A673 (cell line): ENCODE data around the gene BMPR1B.

Source experiments
- EZH2 ChIP-seq: fragments of 200-600 bp; sonication (generic); IDR thresholded peaks from 2 replicates; pipeline ENCODE4 v1.6.1; 2017; ENCODE audit warnings: borderline replicate concordance, low read depth, mild to moderate bottlenecking, mixed read lengths, antibody characterized with exemption, low read length; ENCODE audit not compliant: poor library complexity, severe bottlenecking
- TF ChIP-seq, protein P1 (sequence below): fragments of 300-800, 200-600 bp; sonication (generic); conservative IDR thresholded peaks from 2 replicates; pipeline ENCODE4 v1.5.1; 2017; ENCODE audit warnings: low read depth, mild to moderate bottlenecking, antibody characterized with exemption, low read length, moderate library complexity, mixed read lengths

DNA sequence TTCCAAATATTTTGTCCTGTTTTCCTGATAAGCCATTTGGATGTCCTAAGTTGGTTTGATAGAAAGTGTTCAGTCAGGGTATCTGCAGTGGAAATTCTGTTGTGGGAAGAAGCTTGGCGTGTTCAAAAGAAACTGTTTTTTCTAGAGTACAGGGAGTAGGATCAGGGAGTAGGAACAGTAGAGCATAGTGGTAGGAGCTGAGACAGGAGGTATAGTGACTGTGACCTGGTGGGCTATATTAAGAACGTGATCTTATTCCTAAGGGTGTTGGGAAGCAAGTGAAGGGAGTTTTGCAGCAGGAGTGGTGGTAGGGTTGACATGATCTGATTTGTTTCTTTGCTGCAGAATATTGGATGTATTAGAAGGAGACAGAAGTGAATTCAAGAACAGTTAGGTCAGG is 348.2 kb downstream of the BMPR1B start:
- TF ChIP-seq, protein P1, sequence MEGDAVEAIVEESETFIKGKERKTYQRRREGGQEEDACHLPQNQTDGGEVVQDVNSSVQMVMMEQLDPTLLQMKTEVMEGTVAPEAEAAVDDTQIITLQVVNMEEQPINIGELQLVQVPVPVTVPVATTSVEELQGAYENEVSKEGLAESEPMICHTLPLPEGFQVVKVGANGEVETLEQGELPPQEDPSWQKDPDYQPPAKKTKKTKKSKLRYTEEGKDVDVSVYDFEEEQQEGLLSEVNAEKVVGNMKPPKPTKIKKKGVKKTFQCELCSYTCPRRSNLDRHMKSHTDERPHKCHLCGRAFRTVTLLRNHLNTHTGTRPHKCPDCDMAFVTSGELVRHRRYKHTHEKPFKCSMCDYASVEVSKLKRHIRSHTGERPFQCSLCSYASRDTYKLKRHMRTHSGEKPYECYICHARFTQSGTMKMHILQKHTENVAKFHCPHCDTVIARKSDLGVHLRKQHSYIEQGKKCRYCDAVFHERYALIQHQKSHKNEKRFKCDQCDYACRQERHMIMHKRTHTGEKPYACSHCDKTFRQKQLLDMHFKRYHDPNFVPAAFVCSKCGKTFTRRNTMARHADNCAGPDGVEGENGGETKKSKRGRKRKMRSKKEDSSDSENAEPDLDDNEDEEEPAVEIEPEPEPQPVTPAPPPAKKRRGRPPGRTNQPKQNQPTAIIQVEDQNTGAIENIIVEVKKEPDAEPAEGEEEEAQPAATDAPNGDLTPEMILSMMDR, result no peak
- TF ChIP-seq EZH2, result no peak
